ENCODE results near the gene TSSK6. TPM values are rescaled to one million over a fixed set of nuclear protein-coding genes. Genes with fewer than 3 reads are reported as not detected.

TSSK6 gene
- total and polyA plus RNA-seq, 2 experiments from 2014 or later: 0.87 to 1.3 TPM

DNA sequence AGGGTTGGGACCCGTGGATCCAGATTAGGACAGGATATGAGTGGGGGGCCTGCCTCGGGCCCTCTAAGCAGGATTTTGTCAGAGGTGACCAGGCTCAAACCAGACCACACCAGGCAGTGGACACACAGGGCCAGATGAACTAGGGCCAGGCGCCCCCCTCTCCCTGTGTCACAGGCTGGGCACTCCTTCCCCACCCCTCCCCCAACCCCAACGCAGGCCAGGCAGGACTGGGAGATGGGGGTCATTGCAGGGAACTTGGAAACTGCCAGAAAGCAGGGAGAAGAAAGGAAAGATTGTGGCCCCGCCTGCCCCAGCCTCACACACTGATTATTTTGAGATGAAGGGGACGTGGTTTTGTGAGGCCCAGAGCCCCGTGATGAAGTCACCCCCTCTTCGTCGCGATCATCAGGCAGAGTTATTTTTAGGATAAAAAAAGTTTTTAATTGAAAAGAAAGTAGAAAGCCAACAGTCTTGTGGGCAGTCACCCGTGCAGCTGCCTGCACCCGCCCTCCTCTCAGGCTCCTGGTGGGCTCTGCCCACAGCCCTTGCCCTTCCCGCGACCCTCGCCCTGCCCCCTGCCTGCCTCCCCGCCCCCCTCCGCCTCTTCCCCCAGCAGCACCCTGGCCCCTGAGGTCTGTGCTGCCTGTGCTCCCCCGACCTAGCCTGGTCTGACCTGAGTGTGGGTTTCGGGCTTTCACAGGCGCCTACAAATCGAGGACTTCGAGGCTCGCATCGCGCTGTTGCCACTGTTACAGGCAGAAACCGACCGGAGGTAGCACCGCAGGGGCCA is 11.4 kb upstream of the TSSK6 start:
- peaks cover 30% of the 10 kb centered on the region for H3K79me2 ChIP-seq
- no peaks in the 10 kb centered on the region for H3K36me3 ChIP-seq (replicated peaks; ENCODE audit: insufficient read depth, low read depth)
- no peak overlapping the region for H3K4me3 ChIP-seq
- TF ChIP-seq, protein P1, sequence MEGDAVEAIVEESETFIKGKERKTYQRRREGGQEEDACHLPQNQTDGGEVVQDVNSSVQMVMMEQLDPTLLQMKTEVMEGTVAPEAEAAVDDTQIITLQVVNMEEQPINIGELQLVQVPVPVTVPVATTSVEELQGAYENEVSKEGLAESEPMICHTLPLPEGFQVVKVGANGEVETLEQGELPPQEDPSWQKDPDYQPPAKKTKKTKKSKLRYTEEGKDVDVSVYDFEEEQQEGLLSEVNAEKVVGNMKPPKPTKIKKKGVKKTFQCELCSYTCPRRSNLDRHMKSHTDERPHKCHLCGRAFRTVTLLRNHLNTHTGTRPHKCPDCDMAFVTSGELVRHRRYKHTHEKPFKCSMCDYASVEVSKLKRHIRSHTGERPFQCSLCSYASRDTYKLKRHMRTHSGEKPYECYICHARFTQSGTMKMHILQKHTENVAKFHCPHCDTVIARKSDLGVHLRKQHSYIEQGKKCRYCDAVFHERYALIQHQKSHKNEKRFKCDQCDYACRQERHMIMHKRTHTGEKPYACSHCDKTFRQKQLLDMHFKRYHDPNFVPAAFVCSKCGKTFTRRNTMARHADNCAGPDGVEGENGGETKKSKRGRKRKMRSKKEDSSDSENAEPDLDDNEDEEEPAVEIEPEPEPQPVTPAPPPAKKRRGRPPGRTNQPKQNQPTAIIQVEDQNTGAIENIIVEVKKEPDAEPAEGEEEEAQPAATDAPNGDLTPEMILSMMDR (IDR thresholded peaks at IDR 0.05; ENCODE audit: poor library complexity): no peak
- TF ChIP-seq EZH2phosphoT487 (IDR thresholded peaks at IDR 0.05; ENCODE audit: low read depth, severe bottlenecking, unreplicated experiment): no peak
- peaks cover 21% of the 10 kb centered on the region for H4K20me1 ChIP-seq (ENCODE audit: insufficient read depth, poor library complexity, severe bottlenecking)
- no peaks in the 10 kb centered on the region for H3K27me3 ChIP-seq
- H3K9me3 ChIP-seq (ENCODE audit: low read depth): no peaks in the 10 kb centered on the region
- H3K27ac ChIP-seq: no peak overlapping the region
- no peak overlapping the region for H2AFZ ChIP-seq
- no peaks in the 10 kb centered on the region for H3K9me2 ChIP-seq (replicated peaks; ENCODE audit: insufficient read depth)
- no peak overlapping the region for H3K4me2 ChIP-seq
- WGBS (ENCODE audit: low lambda C conversion rate, missing lambda C conversion rate): 92% methylated on average over 11 of the region's 28 CpGs
- DNase-seq (ENCODE audit: low spot score): no peak
- no peaks in the 10 kb centered on the region for H3K4me1 ChIP-seq (ENCODE audit: insufficient read depth)

DNA sequence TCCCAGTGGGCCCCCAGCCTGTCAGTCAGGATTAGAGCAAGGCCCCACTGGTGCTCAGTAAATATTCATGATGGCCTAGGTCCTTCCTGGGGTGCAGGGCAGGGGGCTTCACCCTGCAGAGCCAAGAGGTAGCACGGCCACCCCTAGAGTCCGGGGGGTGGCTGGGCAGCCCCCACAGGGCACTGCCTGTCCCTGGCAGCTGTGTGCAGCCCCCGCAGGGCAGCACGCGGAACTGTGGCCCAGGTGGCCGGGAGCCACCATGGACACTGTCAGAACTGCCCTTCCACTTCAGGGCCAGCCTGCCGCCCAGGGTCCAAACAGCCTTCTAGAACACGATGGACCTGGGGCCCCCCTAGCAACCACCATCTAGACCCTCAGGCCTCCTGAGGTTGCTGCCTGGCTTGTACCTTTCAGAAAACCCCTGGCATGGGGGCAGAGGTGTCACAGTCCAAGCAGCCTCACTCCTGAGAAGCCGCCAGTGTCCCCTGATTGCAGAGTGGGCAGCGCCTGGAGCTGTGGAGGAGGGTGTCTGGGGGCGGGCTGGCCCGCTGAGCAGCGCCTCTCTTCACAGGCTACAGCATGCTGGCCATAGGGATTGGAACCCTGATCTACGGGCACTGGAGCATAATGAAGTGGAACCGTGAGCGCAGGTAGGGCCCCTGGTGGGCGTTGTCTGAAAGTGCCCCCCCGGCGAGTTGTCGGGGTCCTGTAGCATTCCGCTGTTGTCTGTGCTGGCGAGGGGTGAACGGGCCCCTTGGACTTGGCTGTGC is 10.4 kb upstream of the TSSK6 start:
- H3K9me2 ChIP-seq (replicated peaks; ENCODE audit: insufficient read depth): no peaks in the 10 kb centered on the region
- peaks cover 40% of the 10 kb centered on the region for H3K79me2 ChIP-seq
- H3K4me3 ChIP-seq: no peak overlapping the region
- no peaks in the 10 kb centered on the region for H3K4me1 ChIP-seq (ENCODE audit: insufficient read depth)
- TF ChIP-seq EZH2 (IDR thresholded peaks at IDR 0.05; ENCODE audit: borderline replicate concordance): no peak
- TF ChIP-seq EZH2phosphoT487 (IDR thresholded peaks at IDR 0.05; ENCODE audit: low read depth, severe bottlenecking, unreplicated experiment): no peak
- TF ChIP-seq, protein P1 (IDR thresholded peaks at IDR 0.05; ENCODE audit: poor library complexity): no peak
- no peaks in the 10 kb centered on the region for H3K9me3 ChIP-seq (ENCODE audit: low read depth)
- H3K36me3 ChIP-seq (replicated peaks; ENCODE audit: insufficient read depth, low read depth): no peaks in the 10 kb centered on the region
- H3K27ac ChIP-seq: no peak overlapping the region
- H3K4me2 ChIP-seq: no peak overlapping the region
- 92% methylated on average over 23 of the region's 23 CpGs for WGBS (ENCODE audit: low lambda C conversion rate, missing lambda C conversion rate)
- no peak for DNase-seq (ENCODE audit: low spot score)
- peaks cover 28% of the 10 kb centered on the region for H4K20me1 ChIP-seq (ENCODE audit: insufficient read depth, poor library complexity, severe bottlenecking)
- no peak overlapping the region for H2AFZ ChIP-seq
- H3K27me3 ChIP-seq: no peaks in the 10 kb centered on the region

DNA sequence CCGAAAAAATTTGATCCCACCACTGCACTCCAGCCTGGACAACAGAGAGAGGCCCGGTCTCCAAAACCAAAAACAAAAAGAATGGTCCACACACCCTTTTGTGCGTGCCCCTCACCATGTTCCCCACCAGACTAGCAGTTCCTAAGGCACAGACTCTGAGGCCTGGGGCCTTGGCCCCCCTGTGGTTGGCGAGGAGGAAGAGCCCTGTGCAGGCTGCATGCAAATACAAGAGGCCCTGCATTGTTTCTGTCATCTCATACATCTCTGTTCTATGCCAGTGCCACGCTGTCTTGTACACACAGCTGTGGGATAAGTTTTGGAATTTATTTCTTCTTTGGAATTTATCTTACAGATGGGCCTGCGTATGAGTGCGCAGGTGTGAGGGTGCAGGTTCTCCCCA is 8.7 kb upstream of the TSSK6 start:
- H3K27ac ChIP-seq: no peak overlapping the region
- H3K9me2 ChIP-seq (replicated peaks; ENCODE audit: insufficient read depth): no peaks in the 10 kb centered on the region
- H3K4me1 ChIP-seq (ENCODE audit: insufficient read depth): no peaks in the 10 kb centered on the region
- H3K9me3 ChIP-seq (ENCODE audit: low read depth): no peaks in the 10 kb centered on the region
- no peak overlapping the region for H2AFZ ChIP-seq
- DNase-seq (ENCODE audit: low spot score): no peak
- peaks cover 28% of the 10 kb centered on the region for H4K20me1 ChIP-seq (ENCODE audit: insufficient read depth, poor library complexity, severe bottlenecking)
- no peak for TF ChIP-seq EZH2 (IDR thresholded peaks at IDR 0.05; ENCODE audit: borderline replicate concordance)
- TF ChIP-seq EZH2phosphoT487 (IDR thresholded peaks at IDR 0.05; ENCODE audit: low read depth, severe bottlenecking, unreplicated experiment): no peak
- TF ChIP-seq, protein P1 (IDR thresholded peaks at IDR 0.05; ENCODE audit: poor library complexity): no peak
- H3K4me2 ChIP-seq: no peak overlapping the region
- peaks cover 58% of the 10 kb centered on the region for H3K79me2 ChIP-seq
- WGBS (ENCODE audit: low lambda C conversion rate, missing lambda C conversion rate): 89% methylated on average over 7 of the region's 7 CpGs
- H3K27me3 ChIP-seq: no peaks in the 10 kb centered on the region
- H3K4me3 ChIP-seq: no peak overlapping the region
- H3K36me3 ChIP-seq (replicated peaks; ENCODE audit: insufficient read depth, low read depth): no peaks in the 10 kb centered on the region

Measured in hepatocyte (in vitro differentiated cells).